HT1080 (cell line): ENCODE data around the gene KLK3. TPM values are rescaled to one million over a fixed set of nuclear protein-coding genes. Genes with fewer than 3 reads are reported as not detected.

Source experiments
- DNase-seq: peaks from one replicate; pipeline ENCODE4 v3.0.0-alpha.2; 2015; ENCODE audit warnings: low read depth
- total RNA-seq: library from RNA; depleted of rRNA; stranded (reverse); fragments of >200 nt; shearing (Covaris generic); gene quantifications from 2 replicates; pipeline ENCODE4 v1.2.3, GENCODE V29; 2014; rRNA removed

Gene KLK3
- total RNA-seq, 1 experiment from 2014 or later, result not detected

- peak; percentile 81 for DNase-seq
Observed at GRCh38 chr19:50896591-50897190, 42.0 kb downstream of the KLK3 start.

- no peak for DNase-seq
Observed at GRCh38 chr19:50897191-50897607, 42.5 kb downstream of the KLK3 start.

GRCh38 chr19:50897612-50898011, 42.9 kb downstream of the KLK3 start:
- no peak for DNase-seq

GRCh38 chr19:50898018-50898417, 43.3 kb downstream of the KLK3 start:
- DNase-seq, result no peak

- DNase-seq, result no peak
Observed at GRCh38 chr19:50899569-50899968, 44.9 kb downstream of the KLK3 start.

GRCh38 chr19:50902640-50903039, 47.9 kb downstream of the KLK3 start:
- DNase-seq, result no peak

GRCh38 chr19:50906217-50906616, 51.5 kb downstream of the KLK3 start:
- DNase-seq, result no peak

- no peak for DNase-seq
Observed at GRCh38 chr19:50908336-50908735, 53.6 kb downstream of the KLK3 start.

- no peak for DNase-seq
Observed at GRCh38 chr19:50909240-50910070, 54.7 kb downstream of the KLK3 start.

Other genes with a start within 250 kb of the KLK3 start
- 0.13 TPM in 1 of 2 replicates, not detected in the other for gene SYT3, start 215.0 kb upstream of the KLK3 start, total RNA-seq
- 1.1 and 3.2 TPM in 2 replicates for gene C19orf81, start 205.5 kb upstream of the KLK3 start, total RNA-seq
- gene SHANK1, start 135.1 kb upstream of the KLK3 start, total RNA-seq, result 9.3 and 10.5 TPM in 2 replicates
- 163 and 168 TPM in 2 replicates for gene CLEC11A, start 131.6 kb upstream of the KLK3 start, total RNA-seq
- not detected in 2 replicates for gene GPR32, start 84.5 kb upstream of the KLK3 start, total RNA-seq
- not detected in 2 replicates for gene ACP4, start 64.5 kb upstream of the KLK3 start, total RNA-seq
- not detected in 2 replicates for gene KLK1, start 31.1 kb upstream of the KLK3 start, total RNA-seq
- gene KLK15, start 21.3 kb upstream of the KLK3 start, total RNA-seq, result not detected in 2 replicates
- not detected in 2 replicates for gene KLK2, start 18.5 kb downstream of the KLK3 start, total RNA-seq
- not detected in 2 replicates for gene KLK4, start 56.5 kb downstream of the KLK3 start, total RNA-seq
- gene KLK5, start 98.1 kb downstream of the KLK3 start, total RNA-seq, result not detected in 2 replicates
- 0.20 TPM in 1 of 2 replicates, not detected in the other for gene KLK6, start 114.7 kb downstream of the KLK3 start, total RNA-seq
- gene KLK7, start 129.0 kb downstream of the KLK3 start, total RNA-seq, result not detected in 2 replicates
- not detected in 2 replicates for gene KLK8, start 146.7 kb downstream of the KLK3 start, total RNA-seq
- not detected in 2 replicates for gene KLK10, start 164.8 kb downstream of the KLK3 start, total RNA-seq
- not detected in 2 replicates for gene KLK11, start 171.7 kb downstream of the KLK3 start, total RNA-seq
- not detected in 2 replicates for gene KLK12, start 180.1 kb downstream of the KLK3 start, total RNA-seq
- gene KLK13, start 210.2 kb downstream of the KLK3 start, total RNA-seq, result not detected in 2 replicates
- not detected in 2 replicates for gene KLK14, start 228.0 kb downstream of the KLK3 start, total RNA-seq